Ovary (tissue), 3 donors: ENCODE results near the gene SEMA6B.

ENCODE experiments used
- CTCF ChIP-seq, 3 donors: fragments of 450-650 bp in 2 of 3; fragments of 200-600 bp in 1 of 3; IDR thresholded peaks; one replicate each; pipeline versions ENCODE4 v1.5.1 to v1.8.0; 2016 to 2022; ENCODE audit warnings: antibody characterized with exemption in 3 of 3, mild to moderate bottlenecking in 1 of 3
- POLR2A ChIP-seq: fragments of 450-650 bp; IDR thresholded peaks from one replicate; pipeline ENCODE4 v1.6.1; 2017; ENCODE audit warnings: antibody characterized with exemption, mild to moderate bottlenecking, moderate library complexity
- donor health status: DM: no; HTN: no; CAD: no.

GRCh38 chr19:4598712-4599111 lies 39.2 kb upstream of the SEMA6B start:
- TF ChIP-seq POLR2A (no peak), CTCF (IDR thresholded peaks at IDR 0.05) (no peak)
